ENCODE results near the gene KCNG4.

Gene KCNG4

GRCh38 chr16:84239909-84240308 is at the start of gene KCNG4:
Gene KCNG4, minus strand, starts transcription at chr16:84240012. Its CDS starts 2,527 bp downstream, at chr16:84237485.
- peaks cover 29% of the 10 kb centered on the region for H3K4me1 Mint-ChIP-seq
- H3K36me3 Mint-ChIP-seq (ENCODE audit: low read depth): no peaks in the 10 kb centered on the region
- TF ChIP-seq CTCF (IDR thresholded peaks at IDR 0.05): no peak
- peak; percentile 30 for DNase-seq
- no peak within 1 kb of the TSS for H3K4me3 Mint-ChIP-seq
- H3K27ac Mint-ChIP-seq: no peak within 1 kb of the TSS
- H3K27me3 Mint-ChIP-seq (ENCODE audit: low read depth, poor library complexity): peaks cover 3% of the 10 kb centered on the region
- H3K9me3 Mint-ChIP-seq: peaks cover 13% of the 10 kb centered on the region

GRCh38 chr16:84288902-84289301 is 49.1 kb upstream of the KCNG4 start:
- no peak for DNase-seq
- no peaks in the 10 kb centered on the region for H3K36me3 Mint-ChIP-seq (ENCODE audit: low read depth)

GRCh38 chr16:84286578-84287240 is 46.9 kb upstream of the KCNG4 start:
- H3K9me3 Mint-ChIP-seq: peaks cover 15% of the 10 kb centered on the region
- H3K4me3 Mint-ChIP-seq: no peak overlapping the region
- H3K4me1 Mint-ChIP-seq: peaks cover 28% of the 10 kb centered on the region
- no peak overlapping the region for H3K27ac Mint-ChIP-seq
- no peaks in the 10 kb centered on the region for H3K36me3 Mint-ChIP-seq (ENCODE audit: low read depth)
- DNase-seq: no peak
- H3K27me3 Mint-ChIP-seq (ENCODE audit: low read depth, poor library complexity): peaks cover 35% of the 10 kb centered on the region
- TF ChIP-seq CTCF (IDR thresholded peaks at IDR 0.05): no peak

More at GRCh38 chr16:84288902-84289301, 49.1 kb upstream of the KCNG4 start:
- Mint-ChIP-seq H3K9me3 (peaks cover 15% of the 10 kb centered on the region), H3K4me1 (peaks cover 21% of the 10 kb centered on the region), H3K27me3 (ENCODE audit: low read depth, poor library complexity) (peaks cover 37% of the 10 kb centered on the region), H3K27ac (no peak overlapping the region), H3K4me3 (no peak overlapping the region)
- TF ChIP-seq CTCF (IDR thresholded peaks at IDR 0.05): no peak

GRCh38 chr16:84284154-84284722 is 44.4 kb upstream of the KCNG4 start:
- H3K36me3 Mint-ChIP-seq (ENCODE audit: low read depth): no peaks in the 10 kb centered on the region
- peaks cover 15% of the 10 kb centered on the region for H3K9me3 Mint-ChIP-seq
- peaks cover 40% of the 10 kb centered on the region for H3K27me3 Mint-ChIP-seq (ENCODE audit: low read depth, poor library complexity)
- H3K4me1 Mint-ChIP-seq: peaks cover 46% of the 10 kb centered on the region
- peak overlapping the region; percentile 23 for H3K4me3 Mint-ChIP-seq
- no peak for TF ChIP-seq CTCF (IDR thresholded peaks at IDR 0.05)
- DNase-seq: peak; percentile 68
- H3K27ac Mint-ChIP-seq: no peak overlapping the region

- Mint-ChIP-seq H3K4me1 (peaks cover 53% of the 10 kb centered on the region), H3K27ac (peak overlapping the region; percentile 56), H3K9me3 (peaks cover 10% of the 10 kb centered on the region), H3K27me3 (ENCODE audit: low read depth, poor library complexity) (peaks cover 39% of the 10 kb centered on the region), H3K4me3 (peak overlapping the region; percentile 23), H3K36me3 (ENCODE audit: low read depth) (no peaks in the 10 kb centered on the region)
- no peak for DNase-seq
- TF ChIP-seq CTCF (IDR thresholded peaks at IDR 0.05): no peak
These were observed 43.7 kb upstream of the KCNG4 start for GRCh38 chr16:84283314-84284153.
